Measurements from ENCODE around the gene AFF3. TPM values are rescaled to one million over a fixed set of nuclear protein-coding genes. Genes with fewer than 3 reads are reported as not detected.

Gene AFF3
- total and polyA plus RNA-seq, 12 donors: 0.39 to 16.9 (median 7.0) TPM

DNA sequence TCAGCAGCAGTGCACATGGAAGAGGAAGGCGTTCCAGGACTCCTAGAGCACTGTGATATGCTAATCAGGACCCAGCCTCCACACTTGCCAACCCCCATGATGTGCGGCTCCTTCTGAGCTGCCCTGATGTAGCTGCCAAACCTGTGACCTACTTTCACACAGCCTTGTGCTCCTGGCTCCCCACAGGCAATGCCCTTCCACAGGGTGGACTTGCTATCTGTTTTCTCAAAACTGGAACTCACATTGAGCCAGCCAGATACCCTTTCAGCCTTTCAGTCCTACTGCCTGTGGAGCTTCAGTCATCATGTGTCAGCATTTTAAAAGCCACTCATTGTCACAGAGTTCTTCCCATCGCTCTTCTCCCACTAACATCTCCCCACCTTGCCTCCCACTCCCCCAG, 181.6 kb downstream of the AFF3 start:
- TF ChIP-seq, protein P1, sequence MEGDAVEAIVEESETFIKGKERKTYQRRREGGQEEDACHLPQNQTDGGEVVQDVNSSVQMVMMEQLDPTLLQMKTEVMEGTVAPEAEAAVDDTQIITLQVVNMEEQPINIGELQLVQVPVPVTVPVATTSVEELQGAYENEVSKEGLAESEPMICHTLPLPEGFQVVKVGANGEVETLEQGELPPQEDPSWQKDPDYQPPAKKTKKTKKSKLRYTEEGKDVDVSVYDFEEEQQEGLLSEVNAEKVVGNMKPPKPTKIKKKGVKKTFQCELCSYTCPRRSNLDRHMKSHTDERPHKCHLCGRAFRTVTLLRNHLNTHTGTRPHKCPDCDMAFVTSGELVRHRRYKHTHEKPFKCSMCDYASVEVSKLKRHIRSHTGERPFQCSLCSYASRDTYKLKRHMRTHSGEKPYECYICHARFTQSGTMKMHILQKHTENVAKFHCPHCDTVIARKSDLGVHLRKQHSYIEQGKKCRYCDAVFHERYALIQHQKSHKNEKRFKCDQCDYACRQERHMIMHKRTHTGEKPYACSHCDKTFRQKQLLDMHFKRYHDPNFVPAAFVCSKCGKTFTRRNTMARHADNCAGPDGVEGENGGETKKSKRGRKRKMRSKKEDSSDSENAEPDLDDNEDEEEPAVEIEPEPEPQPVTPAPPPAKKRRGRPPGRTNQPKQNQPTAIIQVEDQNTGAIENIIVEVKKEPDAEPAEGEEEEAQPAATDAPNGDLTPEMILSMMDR (IDR thresholded peaks at IDR 0.05): no peak
- no peaks in the 10 kb centered on the region for H3K36me3 ChIP-seq
- WGBS, 2 donors: 33 to 50% methylated on average over 3 of the region's 3 CpGs
- H3K27ac ChIP-seq: peak overlapping the region in 8 of 10 donors; percentile 26 to 74 (median 50)
- peak; percentile 53 to 59 for DNase-seq
- no peaks in the 10 kb centered on the region for H3K27me3 ChIP-seq
- H3K9me3 ChIP-seq: peaks cover 0 to 3% (median 0%) of the 10 kb centered on the region in 11 donors
- H3K4me1 ChIP-seq: peaks cover 0 to 19% (median 8%) of the 10 kb centered on the region in 9 donors
- peak; percentile 88 to 99 (median 96) for ATAC-seq
- no peak overlapping the region for H3K4me3 ChIP-seq
- intact Hi-C loops (cut with DNase I): no loop called here

DNA sequence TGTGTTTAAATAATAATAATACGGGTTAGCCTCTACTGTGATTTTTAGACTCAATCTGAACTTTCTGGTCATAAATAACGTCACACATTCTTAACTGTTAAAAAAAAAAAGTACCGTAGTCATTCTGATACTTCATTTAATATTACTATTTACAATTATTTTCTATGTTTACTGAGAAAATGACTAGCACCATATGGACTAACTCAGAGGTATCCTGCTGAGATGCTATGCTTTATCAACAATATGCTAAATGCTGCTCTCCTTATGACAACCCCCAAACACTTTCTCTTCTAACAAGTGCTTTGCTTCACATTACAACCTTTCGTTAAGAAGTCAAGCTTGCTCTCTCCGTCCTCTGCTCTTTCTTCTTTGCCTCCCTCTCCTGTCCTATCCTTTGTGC, 182.1 kb downstream of the AFF3 start:
- Histone ChIP-seq H3K9me3 (peaks cover 0 to 3% (median 0%) of the 10 kb centered on the region in 11 donors), H3K27ac (peak overlapping the region in 5 of 10 donors; percentile 24 to 74 (median 55)), H3K36me3 (no peaks in the 10 kb centered on the region), H3K4me3 (no peak overlapping the region), H3K4me1 (peaks cover 0 to 19% (median 8%) of the 10 kb centered on the region in 9 donors), H3K27me3 (no peaks in the 10 kb centered on the region)
- intact Hi-C loops (cut with DNase I): no loop called here
- TF ChIP-seq, protein P1 (IDR thresholded peaks at IDR 0.05): no peak
- ATAC-seq (no peak), DNase-seq (no peak)
- 70 to 73% methylated on average over 5 of the region's 5 CpGs for WGBS, 2 donors

DNA sequence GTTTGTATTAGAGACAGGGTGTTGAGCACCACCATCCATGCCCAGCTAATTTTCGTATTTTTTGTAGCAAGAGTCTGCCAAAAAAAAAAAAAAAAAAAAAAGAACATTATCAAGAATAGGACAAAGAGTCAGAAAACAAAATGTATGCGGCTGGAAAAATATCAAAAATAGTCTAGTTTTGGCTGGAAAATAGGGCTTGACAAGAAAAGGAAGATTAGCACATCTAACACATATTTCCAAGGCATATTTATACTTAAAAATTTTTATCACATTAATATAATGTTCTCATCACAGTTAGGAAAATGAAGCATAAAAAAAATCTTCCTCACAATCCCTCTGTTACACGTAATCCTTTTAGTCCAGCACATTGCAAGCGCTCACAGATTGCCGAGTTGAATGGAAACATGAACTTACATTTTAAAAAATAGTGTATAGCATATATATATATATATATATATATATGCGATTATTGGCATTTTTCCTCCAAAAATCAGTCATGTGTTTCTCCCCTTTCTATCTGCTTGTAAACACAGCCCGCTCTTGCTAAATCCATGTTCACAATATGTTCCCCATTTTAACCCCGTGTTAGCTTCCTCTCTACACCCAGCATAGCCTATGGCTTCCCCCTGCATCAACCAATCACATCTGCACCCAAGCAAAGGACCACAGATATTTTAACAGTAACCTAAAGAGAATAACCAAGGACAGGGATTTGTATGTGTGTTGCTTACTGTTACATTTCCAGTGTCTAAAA, 183.0 kb downstream of the AFF3 start:
- WGBS, 2 donors: 80 to 84% methylated on average over 8 of the region's 8 CpGs
- peaks cover 0 to 19% (median 8%) of the 10 kb centered on the region in 9 donors for H3K4me1 ChIP-seq
- intact Hi-C loops (cut with DNase I): no loop called here
- H3K27ac ChIP-seq: no peak overlapping the region
- peaks cover 0 to 3% (median 0%) of the 10 kb centered on the region in 11 donors for H3K9me3 ChIP-seq
- H3K27me3 ChIP-seq: no peaks in the 10 kb centered on the region
- ATAC-seq (no peak), DNase-seq (no peak)
- TF ChIP-seq, protein P1 (IDR thresholded peaks at IDR 0.05): no peak
- H3K4me3 ChIP-seq: no peak overlapping the region
- H3K36me3 ChIP-seq: no peaks in the 10 kb centered on the region

- TF ChIP-seq, protein P1 (IDR thresholded peaks at IDR 0.05): no peak
These were observed 184.9 kb downstream of the AFF3 start for GRCh38 chr2:99957332-99958133.

More at GRCh38 chr2:99957332-99958133, 184.9 kb downstream of the AFF3 start:
- H3K4me1 ChIP-seq: peaks cover 0 to 19% (median 8%) of the 10 kb centered on the region in 9 donors
- H3K9me3 ChIP-seq: peaks cover 0 to 3% (median 0%) of the 10 kb centered on the region in 11 donors
- no peak overlapping the region for H3K4me3 ChIP-seq
- intact Hi-C loops (cut with DNase I): no loop called here
- DNase-seq (no peak), ATAC-seq (no peak)
- H3K27me3 ChIP-seq: no peaks in the 10 kb centered on the region
- H3K36me3 ChIP-seq: no peaks in the 10 kb centered on the region
- H3K27ac ChIP-seq: no peak overlapping the region
- 89 to 90% methylated on average over 8 of the region's 8 CpGs for WGBS, 2 donors
